HEK293T (cell line): ENCODE measurements around the gene WBP1.
"Not testable (repeated sequence)": the region's sequence is repeated elsewhere in the genome, so short reads cannot be mapped to it uniquely, and the experiment has no call there.

Experiments used
- CTCF ChIA-PET: fragments of 350-600 bp; formaldehyde crosslinking; extraction: SDS; loops from one replicate; lab custom pipeline; 2021; ENCODE audit warnings: antibody characterized with exemption, inconsistent platforms; lab: Yijun Ruan, JAX
- POLR2A ChIA-PET: fragments of 350-600 bp; formaldehyde crosslinking; extraction: SDS; loops from one replicate; lab custom pipeline; 2020; ENCODE audit warnings: antibody characterized with exemption, inconsistent platforms; lab: Yijun Ruan, JAX
- DNase-seq: peaks from one replicate; pipeline ENCODE4 v3.0.0; 2012; ENCODE audit warnings: mixed read lengths; ENCODE audit errors: extremely low spot score
- ARNT ChIP-seq: fragments of 450-650 bp; IDR thresholded peaks from 2 replicates; pipeline ENCODE4 v1.6.1; 2017; ENCODE audit warnings: mild to moderate bottlenecking
- CTBP1 ChIP-seq: fragments of 450-650 bp; IDR thresholded peaks from 2 replicates; pipeline ENCODE4 v1.6.1; 2016; ENCODE audit warnings: borderline replicate concordance
- ELF4 ChIP-seq: fragments of 450-650 bp; IDR thresholded peaks from 2 replicates; pipeline ENCODE4 v1.6.1; 2017; ENCODE audit warnings: antibody characterized with exemption
- FOXA1 ChIP-seq: fragments of 450-650 bp; IDR thresholded peaks from 2 replicates; pipeline ENCODE4 v1.6.1; 2016; ENCODE audit warnings: mild to moderate bottlenecking
- FOXK2 ChIP-seq: fragments of 450-650 bp; IDR thresholded peaks from 2 replicates; pipeline ENCODE4 v1.6.1; 2016; ENCODE audit warnings: mild to moderate bottlenecking
- FOXM1 ChIP-seq: fragments of 450-650 bp; IDR thresholded peaks from 2 replicates; pipeline ENCODE4 v1.6.1; 2017; ENCODE audit warnings: mild to moderate bottlenecking, borderline replicate concordance
- HDGF ChIP-seq: fragments of 450-650 bp; IDR thresholded peaks from 2 replicates; pipeline ENCODE4 v1.6.1; 2017; ENCODE audit warnings: antibody characterized with exemption, borderline replicate concordance
- L3MBTL2 ChIP-seq: fragments of 450-650 bp; conservative IDR thresholded peaks from 2 replicates; pipeline ENCODE4 v1.6.1; 2016; ENCODE audit warnings: mild to moderate bottlenecking
- LEF1 ChIP-seq: fragments of 450-650 bp; IDR thresholded peaks from 2 replicates; pipeline ENCODE4 v1.6.1; 2017; ENCODE audit warnings: mild to moderate bottlenecking, borderline replicate concordance
- NFRKB ChIP-seq: fragments of 450-650 bp; IDR thresholded peaks from 2 replicates; pipeline ENCODE4 v1.6.1; 2016; ENCODE audit warnings: mild to moderate bottlenecking, moderate library complexity
- SP1 ChIP-seq: fragments of 450-650 bp; IDR thresholded peaks from 2 replicates; pipeline ENCODE4 v1.6.1; 2017
- SUZ12 ChIP-seq: fragments of 450-650 bp; IDR thresholded peaks from 2 replicates; pipeline ENCODE4 v1.6.1; 2016; ENCODE audit warnings: mild to moderate bottlenecking
- TARDBP ChIP-seq: fragments of 450-650 bp; IDR thresholded peaks from 2 replicates; pipeline ENCODE4 v1.6.1; 2016
- ZNF384 ChIP-seq: fragments of 450-650 bp; IDR thresholded peaks from 2 replicates; pipeline ENCODE4 v1.6.1; 2016
- TF ChIP-seq, protein P1 (sequence below): fragments of 450-650 bp; IDR thresholded peaks from 2 replicates; pipeline ENCODE4 v1.6.1; 2016

WBP1 gene

DNA sequence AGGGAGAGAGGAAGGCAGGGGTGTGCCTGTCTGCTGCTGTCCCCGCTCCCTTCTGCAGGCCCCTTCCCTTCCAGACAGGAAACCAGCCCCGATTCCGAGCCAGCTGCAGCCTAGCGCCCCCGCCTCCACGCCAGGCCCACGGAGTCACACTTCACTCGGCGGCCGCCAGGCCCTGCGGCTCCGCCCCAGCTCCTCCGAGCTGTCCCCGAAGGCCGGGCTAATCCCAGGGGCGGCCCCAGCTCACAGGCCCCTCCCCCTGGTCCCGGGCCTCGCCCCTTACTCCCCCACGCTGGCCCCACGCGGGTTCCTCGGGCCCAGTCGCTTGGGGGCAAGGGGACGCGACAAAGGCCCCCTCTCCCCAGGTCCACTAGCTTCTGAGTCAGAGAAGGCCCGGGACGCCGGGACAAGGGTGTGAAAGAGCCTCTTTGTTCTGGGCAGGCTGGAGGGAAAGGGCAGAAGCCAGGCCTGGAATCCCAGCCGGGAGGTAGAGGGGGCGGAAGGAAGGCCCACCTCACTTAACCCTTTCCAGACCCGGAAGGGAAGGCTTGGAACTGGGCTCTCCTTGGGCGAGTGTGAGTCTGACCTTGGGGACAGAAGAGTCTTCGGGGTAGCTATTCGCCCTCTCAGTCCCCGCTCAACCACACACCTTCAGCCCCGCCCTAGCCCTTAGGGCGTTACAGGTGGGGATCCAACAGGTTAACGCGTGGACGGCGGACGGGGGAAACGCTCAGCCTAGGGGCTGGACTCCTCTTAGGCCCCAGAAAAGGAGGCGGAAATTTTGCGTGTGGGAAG lies 17.7 kb upstream of the WBP1 start:
- CTCF ChIA-PET = interaction anchor here (0.9 to 1.0 kb wide), 2 partner anchors 56 to 91 kb away, joined by 3 read pairs; no protein-coding TSS in a partner anchor
- POLR2A ChIA-PET = interaction anchor here (0.8 to 3.6 kb wide), 16 partner anchors 8 to 67 kb away, joined by 3 to 81 read pairs (median 6); partner anchors contain the start of genes C2orf81, CCDC142, DCTN1 and INO80B
- peak; percentile 94 for DNase-seq
- TF ChIP-seq TARDBP (peak; percentile 81), HDGF (no peak), ELF4 (peak; percentile 87), L3MBTL2 (peak; percentile 76)

DNA sequence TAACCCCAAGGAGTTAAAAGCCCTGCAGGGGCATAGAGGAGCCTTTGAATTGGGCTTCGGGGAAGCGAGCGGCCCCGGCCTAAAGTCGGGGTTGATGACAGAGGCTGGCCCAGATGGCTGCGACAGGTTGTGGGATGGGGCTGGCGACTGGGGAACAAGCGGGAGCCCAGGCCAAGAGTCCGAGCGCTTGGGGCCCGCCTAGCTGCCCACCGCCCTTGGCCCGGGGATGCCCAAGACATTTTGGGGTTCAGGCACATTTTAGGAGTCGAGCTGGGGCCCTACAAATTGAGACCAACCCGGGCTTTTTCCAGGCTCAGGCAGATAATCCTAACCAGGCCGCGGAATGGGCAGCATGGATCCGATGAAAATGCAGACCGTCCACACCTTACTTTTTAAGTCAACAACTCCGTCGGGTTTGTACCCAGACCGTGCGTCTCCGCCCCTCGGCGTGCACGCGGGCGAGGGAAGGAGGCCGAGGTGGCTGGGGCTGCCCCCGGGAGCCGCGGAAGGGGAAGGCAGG lies 17.0 kb upstream of the WBP1 start:
- ChIA-PET POLR2A (interaction anchor here (1.1 to 3.6 kb wide), 8 partner anchors 9 to 49 kb away, joined by 4 to 81 read pairs (median 8); partner anchors contain the start of genes C2orf81, INO80B, MRPL53 and WBP1), CTCF (interaction anchor here (0.9 kb wide), 1 partner anchor 91 kb away, joined by 3 read pairs; no protein-coding TSS in a partner anchor)

DNA sequence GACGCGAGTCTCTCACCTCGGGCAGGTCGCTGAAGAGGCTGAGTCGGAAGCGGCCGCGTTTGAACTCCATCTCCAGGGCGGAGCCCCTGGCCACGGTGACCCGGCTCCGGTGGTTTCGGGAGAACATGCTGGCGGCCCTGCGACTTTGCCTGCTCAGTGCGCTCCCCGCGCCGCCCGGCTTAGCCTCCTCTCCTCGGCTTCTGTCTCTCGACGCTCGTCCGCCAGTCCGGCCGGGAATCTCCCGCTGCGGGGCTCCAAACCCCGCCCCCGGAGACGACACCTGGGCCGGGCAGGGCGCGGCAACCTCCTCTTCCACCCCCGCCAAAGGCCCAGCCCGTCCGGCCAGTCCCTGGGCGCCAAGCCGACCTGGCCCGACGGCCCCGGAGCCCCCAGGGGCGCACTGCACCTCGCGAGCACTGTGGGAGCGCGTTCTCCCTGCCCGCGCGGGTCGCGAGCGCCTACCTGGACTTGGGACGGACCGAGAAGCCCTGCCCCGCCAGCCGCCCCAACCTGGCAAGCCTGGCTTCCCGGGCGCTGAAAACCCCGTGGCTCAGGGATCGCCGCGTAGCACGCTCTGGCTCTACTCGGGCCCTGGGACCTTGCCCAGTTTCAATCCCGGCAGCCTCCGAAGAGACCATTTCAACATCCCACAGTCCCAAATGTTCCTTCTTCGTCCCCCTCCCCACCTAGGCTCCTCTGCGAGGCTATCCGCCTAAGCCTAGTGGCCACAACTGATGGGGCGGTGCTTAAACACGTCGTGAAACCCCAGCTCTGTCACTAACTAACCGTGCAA lies 16.4 kb upstream of the WBP1 start, which contains the start of gene RTKN:
RTKN (minus strand) TSS at position 248 of the 793 bp plus-strand sequence; CDS start at position 127, 121 bp downstream.
- no peak for TF ChIP-seq FOXK2
- TF ChIP-seq L3MBTL2 = peak; percentile 38; the same call in 1 of the 2 replicates
- ChIA-PET CTCF (interaction anchor here (0.9 kb wide), 1 partner anchor 90 kb away, joined by 3 read pairs; no protein-coding TSS in a partner anchor), POLR2A (interaction anchor here (1.8 to 4.0 kb wide), 4 partner anchors 11 to 16 kb away, joined by 5 to 81 read pairs (median 18); partner anchors contain the start of genes INO80B and WBP1)
- DNase-seq = peak; percentile 49

More for the DNA sequence above, 17.0 kb upstream of the WBP1 start:
- TF ChIP-seq L3MBTL2 = peak; percentile 75
- no peak for TF ChIP-seq SP1
- no peak for TF ChIP-seq CTBP1
- no peak for TF ChIP-seq SUZ12
- no peak for DNase-seq

DNA sequence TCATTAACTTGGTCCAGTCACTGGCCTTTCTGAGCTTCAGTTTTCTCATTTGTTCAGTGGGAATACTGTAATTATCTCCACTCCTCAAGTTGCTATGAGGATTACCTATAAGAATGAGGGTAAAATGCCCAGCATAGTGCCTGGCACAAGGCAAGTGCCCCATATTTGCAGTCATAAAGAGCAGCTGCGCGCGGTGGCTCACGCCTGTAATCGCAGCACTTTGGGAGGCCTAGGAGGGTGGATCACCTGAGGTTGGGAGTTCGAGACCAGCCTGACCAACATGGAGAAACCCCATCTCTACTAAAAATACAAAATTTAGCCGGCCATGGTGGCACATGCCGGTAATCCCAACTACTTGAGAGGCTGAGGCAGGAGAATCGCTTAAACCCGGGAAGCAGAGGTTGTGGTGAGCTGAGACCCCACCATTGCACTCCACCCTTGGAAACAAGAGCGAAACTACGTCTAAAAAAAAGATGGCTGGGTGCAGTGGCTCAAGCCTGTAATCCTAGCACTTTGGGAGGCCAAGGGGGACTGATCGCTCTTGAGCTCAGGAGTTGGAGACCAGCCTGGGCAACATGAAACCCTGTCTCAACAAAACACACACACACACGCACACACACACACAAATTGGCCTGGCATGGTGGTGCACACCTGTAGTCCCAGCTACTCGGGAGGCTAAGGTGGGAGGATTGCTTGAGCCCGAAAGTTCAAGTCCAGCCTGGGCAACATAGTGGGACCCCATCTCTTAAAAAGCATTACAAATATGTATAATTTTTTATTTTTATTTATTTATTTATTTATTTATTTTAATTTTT lies 15.5 kb upstream of the WBP1 start:
- POLR2A ChIA-PET = interaction anchor here (1.5 to 4.0 kb wide), 4 partner anchors 12 to 21 kb away, joined by 3 to 29 read pairs (median 6); partner anchors contain the start of genes C2orf81, INO80B, WBP1 and WDR54
- CTCF ChIA-PET, DNase-seq: not testable (repeated sequence)

DNA sequence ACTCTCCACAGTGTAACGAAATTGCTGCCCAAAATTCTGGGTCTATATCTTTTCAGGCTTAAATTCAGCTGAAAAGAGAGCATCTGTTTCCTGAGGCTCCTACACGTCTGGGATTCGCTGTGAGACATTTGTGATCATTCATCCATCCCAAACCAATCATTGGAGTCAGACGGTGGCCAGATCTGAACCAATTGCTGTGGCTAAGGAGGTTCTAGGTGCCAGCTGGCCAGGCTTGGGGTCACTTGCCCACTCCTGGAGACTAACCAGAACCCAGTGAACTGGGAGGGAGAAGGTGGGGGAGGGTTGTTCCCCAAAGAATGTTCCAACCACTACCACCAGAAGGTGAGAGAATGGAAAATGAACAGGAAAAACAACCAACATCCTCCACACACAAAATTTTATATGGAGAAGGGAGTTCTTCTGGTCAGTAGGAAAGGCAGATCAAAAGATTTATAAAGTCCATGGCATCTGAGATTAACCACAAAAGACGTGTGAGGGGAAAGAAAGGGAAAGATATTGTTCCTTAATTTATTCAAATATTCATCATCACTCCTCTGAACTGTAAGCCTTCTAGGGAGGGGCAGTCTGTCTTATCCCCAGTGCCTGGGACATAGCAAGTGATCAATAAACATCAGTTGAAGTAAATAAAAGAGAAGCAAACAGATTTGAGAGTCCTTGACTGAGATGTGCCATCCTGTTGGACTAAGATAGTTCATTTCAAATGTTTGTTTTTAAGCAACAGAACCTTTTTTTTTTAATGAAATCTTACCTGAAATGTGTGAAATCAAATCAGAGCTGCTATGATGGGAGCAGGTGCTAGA lies 13.5 kb upstream of the WBP1 start:
- ChIA-PET CTCF (no interaction called here), POLR2A (interaction anchor here (1.1 to 4.0 kb wide), 5 partner anchors 8 to 63 kb away, joined by 3 to 29 read pairs (median 4); partner anchors contain the start of genes CCDC142, INO80B, PCGF1 and TTC31)
- TF ChIP-seq ELF4 (no peak), TARDBP (no peak), SUZ12 (no peak), NFRKB (no peak), HDGF (no peak), ZNF384 (no peak), L3MBTL2 (no peak), ARNT (no peak)
- TF ChIP-seq, protein P1, sequence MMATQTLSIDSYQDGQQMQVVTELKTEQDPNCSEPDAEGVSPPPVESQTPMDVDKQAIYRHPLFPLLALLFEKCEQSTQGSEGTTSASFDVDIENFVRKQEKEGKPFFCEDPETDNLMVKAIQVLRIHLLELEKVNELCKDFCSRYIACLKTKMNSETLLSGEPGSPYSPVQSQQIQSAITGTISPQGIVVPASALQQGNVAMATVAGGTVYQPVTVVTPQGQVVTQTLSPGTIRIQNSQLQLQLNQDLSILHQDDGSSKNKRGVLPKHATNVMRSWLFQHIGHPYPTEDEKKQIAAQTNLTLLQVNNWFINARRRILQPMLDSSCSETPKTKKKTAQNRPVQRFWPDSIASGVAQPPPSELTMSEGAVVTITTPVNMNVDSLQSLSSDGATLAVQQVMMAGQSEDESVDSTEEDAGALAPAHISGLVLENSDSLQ = no peak
- DNase-seq = no peak

DNA sequence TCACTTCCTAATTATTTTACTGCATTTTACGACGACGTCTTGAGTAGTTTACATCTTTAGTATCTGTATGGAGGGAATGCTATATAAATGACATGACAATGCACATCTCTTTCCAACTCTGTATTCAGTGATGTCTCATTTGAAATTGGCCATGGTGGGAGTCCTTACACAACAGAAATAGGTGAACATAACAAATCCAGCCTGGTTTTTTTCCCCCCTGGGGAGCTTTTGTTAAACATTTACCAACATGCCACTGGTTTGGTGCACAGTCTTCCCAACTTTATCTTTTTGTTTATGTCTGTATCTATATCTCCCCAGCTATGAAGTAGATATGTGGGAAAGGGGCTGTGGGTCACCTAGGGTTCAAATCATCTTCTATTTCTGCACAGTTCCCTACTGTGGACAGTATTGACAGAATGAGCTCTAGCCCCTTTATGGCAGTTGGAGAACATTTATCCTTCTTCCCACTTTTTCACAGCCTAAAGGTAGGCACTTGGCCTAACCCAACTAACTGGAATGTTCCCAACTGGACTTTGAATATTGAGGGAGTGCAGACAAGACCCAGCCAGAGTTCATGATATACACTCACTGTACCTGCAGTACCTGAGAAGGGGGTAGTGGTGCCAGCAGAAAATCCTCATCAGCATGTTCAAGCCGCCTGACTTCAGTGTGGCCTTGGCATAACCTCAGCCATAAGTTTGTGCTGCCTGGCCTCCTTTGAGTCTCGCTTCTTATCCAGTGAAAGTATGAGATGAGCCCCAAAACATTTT lies 10.8 kb upstream of the WBP1 start:
- POLR2A ChIA-PET = interaction anchor here (0.9 kb wide), 1 partner anchor 10 kb away, joined by 3 read pairs; no protein-coding TSS in a partner anchor
- TF ChIP-seq FOXK2 (no peak), LEF1 (no peak), L3MBTL2 (no peak), FOXA1 (no peak), CTBP1 (no peak), TARDBP (no peak), FOXM1 (no peak), ARNT (no peak)
- TF ChIP-seq, protein P1 = no peak
- CTCF ChIA-PET = no interaction called here
- DNase-seq = no peak
